Stimulated activated CD4-positive, alpha-beta T cell treated with anti-CD3 and anti-CD28 coated beads, Interleukin-1b, Interleukin-23, amount 100 ng/mL, for 48 hours (primary cell): ENCODE results near the gene NCAM1.
A peak's percentile ranks its signal among the peaks of the same experiment; 100 is the strongest.
"Not testable (repeated sequence)": the region's sequence is repeated elsewhere in the genome, so short reads cannot be mapped to it uniquely, and the experiment has no call there.

ENCODE experiments used
- DNase-seq: peaks from one replicate; pipeline ENCODE4 v3.0.0-alpha.2; 2020

NCAM1 gene

GRCh38 chr11:113286009-113286408 is 324.8 kb downstream of the NCAM1 start:
- DNase-seq: no peak

- no peak for DNase-seq
Measured at GRCh38 chr11:113286509-113287497, 325.6 kb downstream of the NCAM1 start.

- DNase-seq: no peak
Measured at GRCh38 chr11:113287801-113288200, 326.6 kb downstream of the NCAM1 start.

GRCh38 chr11:113288286-113288863 is 327.2 kb downstream of the NCAM1 start:
- no peak for DNase-seq

- peak; percentile 65 for DNase-seq
Measured at GRCh38 chr11:113289431-113290187, 328.4 kb downstream of the NCAM1 start.

GRCh38 chr11:113293936-113294335 is 332.7 kb downstream of the NCAM1 start:
- DNase-seq: no peak

GRCh38 chr11:113295993-113296392 is 334.8 kb downstream of the NCAM1 start:
- no peak for DNase-seq

- no peak for DNase-seq
Measured at GRCh38 chr11:113296447-113297205, 335.4 kb downstream of the NCAM1 start.

GRCh38 chr11:113298496-113298895 is 337.3 kb downstream of the NCAM1 start:
- not testable (repeated sequence) for DNase-seq

GRCh38 chr11:113304916-113305315 is 343.7 kb downstream of the NCAM1 start:
- no peak for DNase-seq

- peak; percentile 64 for DNase-seq
Measured at GRCh38 chr11:113305440-113306336, 344.5 kb downstream of the NCAM1 start.

GRCh38 chr11:113308601-113309000 is 347.4 kb downstream of the NCAM1 start:
- DNase-seq: no peak

- no peak for DNase-seq
Measured at GRCh38 chr11:113311536-113311935, 350.3 kb downstream of the NCAM1 start.

- DNase-seq: peak; percentile 16
Measured at GRCh38 chr11:113313601-113314000, 352.4 kb downstream of the NCAM1 start.

- DNase-seq: no peak
Measured at GRCh38 chr11:113314065-113314388, 352.8 kb downstream of the NCAM1 start.

GRCh38 chr11:113314389-113315301 is 353.4 kb downstream of the NCAM1 start, which contains the start of gene TTC12:
Gene TTC12 (plus strand): TSS chr11:113314583. CDS start chr11:113316258, 1,675 bp downstream.
- peak; percentile 92 for DNase-seq

GRCh38 chr11:113315811-113316210 is 354.6 kb downstream of the NCAM1 start:
- no peak for DNase-seq

GRCh38 chr11:113316256-113316655 is 355.0 kb downstream of the NCAM1 start:
- DNase-seq: no peak

- DNase-seq: no peak
Measured at GRCh38 chr11:113317339-113317738, 356.1 kb downstream of the NCAM1 start.

- no peak for DNase-seq
Measured at GRCh38 chr11:113319085-113319484, 357.9 kb downstream of the NCAM1 start.
